Vagina (tissue), 2 donors: Measurements from ENCODE around the gene PI4K2B. TPM values are rescaled to one million over a fixed set of nuclear protein-coding genes. Genes with fewer than 3 reads are reported as not detected.
A peak's percentile ranks its signal among the peaks of the same experiment; 100 is the strongest.

Source experiments
- DNase-seq, 2 donors: peaks; one replicate each; pipeline ENCODE4 v3.0.0-alpha.2; 2017; ENCODE audit errors: extremely low spot score in 2 of 2
- H3K27ac ChIP-seq: fragments of 200-600 bp; sonication (generic); one replicate; pipeline ENCODE4 v1.5.1; 2019
- H3K27me3 ChIP-seq: fragments of 200-600 bp; sonication (generic); one replicate; pipeline ENCODE4 v1.5.1; 2019
- H3K36me3 ChIP-seq, 2 donors: fragments of 200-600 bp; sonication (generic); one replicate each; pipeline ENCODE4 v1.5.1; 2017 to 2019
- H3K4me1 ChIP-seq: fragments of 200-600 bp; sonication (generic); one replicate; pipeline ENCODE4 v1.5.1; 2019
- H3K4me3 ChIP-seq, 2 donors: fragments of 200-600 bp; sonication (generic); 1 replicate in 1 of 2; 2 replicates in 1 of 2; pipeline ENCODE4 v1.5.1; 2016 to 2019
- H3K9me3 ChIP-seq: fragments of 200-600 bp; sonication (generic); one replicate; pipeline ENCODE4 v1.5.1; 2019
- CTCF ChIP-seq, 3 experiments: fragments of 450-650 bp in 2 of 3; fragments of 200-600 bp in 1 of 3; sonication (generic) in 1 of 3; IDR thresholded peaks; one replicate each; pipeline ENCODE4 v1.5.1; 2017 to 2019; ENCODE audit warnings: antibody characterized with exemption in 3 of 3, mild to moderate bottlenecking in 2 of 3, moderate library complexity in 2 of 3
- POLR2A ChIP-seq, 2 donors: fragments of 450-650 bp; IDR thresholded peaks; one replicate each; pipeline ENCODE4 v1.6.1; 2017; ENCODE audit warnings: antibody characterized with exemption in 2 of 2, mild to moderate bottlenecking in 2 of 2, moderate library complexity in 2 of 2
- POLR2AphosphoS5 ChIP-seq, 2 donors: sonication (generic); formaldehyde crosslinking; IDR thresholded peaks; one replicate each; pipeline ENCODE4 v1.9.0; 2017; ENCODE audit warnings: antibody characterized with exemption in 2 of 2, mild to moderate bottlenecking in 2 of 2, low read depth in 1 of 2; ENCODE audit not compliant: insufficient read depth in 1 of 2
- intact Hi-C: fragments of 100-400 bp; cut with DNase I; formaldehyde crosslinking; loops from one replicate; pipeline ENCODE4 v1.15.1; 2023
- total RNA-seq: library from RNA; depleted of rRNA; stranded (reverse); fragments of >200 nt; gene quantifications from one replicate; pipeline ENCODE4 v1.2.3, GENCODE V29; 2016

Gene PI4K2B
- total RNA-seq, 1 donor from 2014 or later: 13.0 TPM

GRCh38 chr4:25290490-25291067 is 56.7 kb downstream of the PI4K2B start:
- H3K27ac ChIP-seq: no peak overlapping the region
- no peak for TF ChIP-seq POLR2AphosphoS5 (IDR thresholded peaks at IDR 0.05; ENCODE audit: insufficient read depth in 1 of 2, low read depth in 1 of 2)
- no peak for TF ChIP-seq POLR2A (IDR thresholded peaks at IDR 0.05)
- TF ChIP-seq CTCF (IDR thresholded peaks at IDR 0.05): no peak
- H3K36me3 ChIP-seq: no peaks in the 10 kb centered on the region
- DNase-seq: no peak
- H3K27me3 ChIP-seq: no peaks in the 10 kb centered on the region
- H3K4me1 ChIP-seq: no peaks in the 10 kb centered on the region
- no peaks in the 10 kb centered on the region for H3K9me3 ChIP-seq
- intact Hi-C loops: no loop called here
- no peak overlapping the region for H3K4me3 ChIP-seq

GRCh38 chr4:25291158-25291733 is 57.4 kb downstream of the PI4K2B start:
- H3K27me3 ChIP-seq: no peaks in the 10 kb centered on the region
- H3K36me3 ChIP-seq: no peaks in the 10 kb centered on the region

GRCh38 chr4:25297528-25298242 is 63.9 kb downstream of the PI4K2B start:
- intact Hi-C loops: no loop called here
- no peaks in the 10 kb centered on the region for H3K27me3 ChIP-seq
- no peak for TF ChIP-seq POLR2AphosphoS5 (IDR thresholded peaks at IDR 0.05; ENCODE audit: insufficient read depth in 1 of 2, low read depth in 1 of 2)
- no peak for TF ChIP-seq CTCF (IDR thresholded peaks at IDR 0.05)
- TF ChIP-seq POLR2A (IDR thresholded peaks at IDR 0.05): no peak

More at GRCh38 chr4:25291158-25291733, 57.4 kb downstream of the PI4K2B start:
- H3K9me3 ChIP-seq: no peaks in the 10 kb centered on the region
- DNase-seq: no peak
- intact Hi-C loops: no loop called here
- H3K27ac ChIP-seq: no peak overlapping the region
- no peaks in the 10 kb centered on the region for H3K4me1 ChIP-seq
- H3K4me3 ChIP-seq: no peak overlapping the region
- no peak for TF ChIP-seq POLR2AphosphoS5 (IDR thresholded peaks at IDR 0.05; ENCODE audit: insufficient read depth in 1 of 2, low read depth in 1 of 2)
- no peak for TF ChIP-seq POLR2A (IDR thresholded peaks at IDR 0.05)
- TF ChIP-seq CTCF (IDR thresholded peaks at IDR 0.05): no peak

GRCh38 chr4:25299476-25300203 is 65.8 kb downstream of the PI4K2B start:
- H3K4me3 ChIP-seq: peak overlapping the region in 1 of 2 donors; percentile 15
- H3K27me3 ChIP-seq: no peaks in the 10 kb centered on the region
- no peaks in the 10 kb centered on the region for H3K4me1 ChIP-seq
- H3K9me3 ChIP-seq: no peaks in the 10 kb centered on the region
- H3K27ac ChIP-seq: no peak overlapping the region
- no peak for DNase-seq
- intact Hi-C loops: no loop called here
- H3K36me3 ChIP-seq: no peaks in the 10 kb centered on the region
- TF ChIP-seq POLR2AphosphoS5 (IDR thresholded peaks at IDR 0.05; ENCODE audit: insufficient read depth in 1 of 2, low read depth in 1 of 2) (peak in 1 of 2 donors; percentile 63), CTCF (IDR thresholded peaks at IDR 0.05) (no peak)

More at GRCh38 chr4:25297528-25298242, 63.9 kb downstream of the PI4K2B start:
- Histone ChIP-seq H3K27ac (no peak overlapping the region), H3K4me3 (no peak overlapping the region), H3K36me3 (no peaks in the 10 kb centered on the region), H3K9me3 (no peaks in the 10 kb centered on the region), H3K4me1 (no peaks in the 10 kb centered on the region)
- DNase-seq: no peak
